CD4-positive, alpha-beta memory T cell (primary cell): ENCODE results near the gene UBFD1. TPM values are rescaled to one million over a fixed set of nuclear protein-coding genes. Genes with fewer than 3 reads are reported as not detected.

Source experiments
- CTCF ChIA-PET: fragments of 350-600 bp; sonication (Branson Sonifier 250); formaldehyde crosslinking; loops from one replicate; lab custom pipeline; 2021; ENCODE audit warnings: inconsistent platforms; ENCODE audit not compliant: partially characterized antibody; lab: Charles Lee
- POLR2A ChIA-PET: fragments of 350-600 bp; sonication (Branson Sonifier 250); formaldehyde crosslinking; loops from one replicate; lab custom pipeline; 2021; ENCODE audit not compliant: partially characterized antibody; lab: Charles Lee
- DNase-seq, 5 donors: peaks; one replicate each; pipeline versions ENCODE4 v3.0.0 to v3.0.0-alpha.2; 2020 to 2022; ENCODE audit warnings: mixed read lengths in 1 of 5
- H3K27ac ChIP-seq: one replicate; pipeline ENCODE4 v1.7.0; 2013; ENCODE audit warnings: low read depth, low read length
- H3K27me3 ChIP-seq: 2 replicates; pipeline ENCODE4 v1.7.0; 2013; ENCODE audit warnings: mild to moderate bottlenecking, low read length, moderate library complexity; ENCODE audit not compliant: insufficient read depth
- H3K36me3 ChIP-seq: 2 replicates; pipeline ENCODE4 v1.7.0; 2013; ENCODE audit warnings: mild to moderate bottlenecking, low read length, moderate library complexity; ENCODE audit not compliant: insufficient read depth
- H3K4me1 ChIP-seq: 2 replicates; pipeline ENCODE4 v1.7.0; 2013; ENCODE audit warnings: mild to moderate bottlenecking, low read length, moderate library complexity; ENCODE audit not compliant: insufficient read depth
- H3K4me3 ChIP-seq, 2 donors: one replicate each; pipeline ENCODE4 v1.7.0; 2013; ENCODE audit warnings: low read length in 2 of 2, mild to moderate bottlenecking in 1 of 2
- H3K9me3 ChIP-seq, 2 donors: one replicate each; pipeline ENCODE4 v1.7.0; 2013; ENCODE audit warnings: low read length in 2 of 2, control low read depth in 1 of 2; ENCODE audit not compliant: control insufficient read depth in 1 of 2
- H3K27ac Mint-ChIP-seq, 7 donors: one replicate each; pipeline ENCODE4 v1.8.0; 2020 to 2021; ENCODE audit warnings: mixed read lengths in 7 of 7, mild to moderate bottlenecking in 6 of 7, inconsistent platforms in 3 of 7, moderate library complexity in 3 of 7
- H3K27me3 Mint-ChIP-seq, 2 donors: one replicate each; pipeline ENCODE4 v1.8.0; 2020 to 2021; ENCODE audit warnings: mixed read lengths in 2 of 2
- H3K36me3 Mint-ChIP-seq, 2 donors: one replicate each; pipeline ENCODE4 v1.8.0; 2020 to 2021; ENCODE audit warnings: mixed read lengths in 2 of 2, inconsistent platforms in 1 of 2, mild to moderate bottlenecking in 1 of 2
- H3K4me1 Mint-ChIP-seq, 4 donors: one replicate each; pipeline ENCODE4 v1.8.0; 2020 to 2021; ENCODE audit warnings: mixed read lengths in 4 of 4, mild to moderate bottlenecking in 1 of 4
- H3K4me3 Mint-ChIP-seq, 8 donors: one replicate each; pipeline ENCODE4 v1.8.0; 2020 to 2021; ENCODE audit warnings: mixed read lengths in 8 of 8, mild to moderate bottlenecking in 7 of 8, moderate library complexity in 6 of 8, inconsistent platforms in 3 of 8
- H3K9me3 Mint-ChIP-seq, 8 donors: one replicate each; pipeline ENCODE4 v1.8.0; 2020 to 2021; ENCODE audit warnings: mixed read lengths in 8 of 8, mild to moderate bottlenecking in 5 of 8, inconsistent platforms in 3 of 8, moderate library complexity in 1 of 8
- intact Hi-C: fragments of 100-400 bp; cut with micrococcal nuclease; formaldehyde crosslinking; loops from one replicate; pipeline ENCODE4 v1.15.1; 2023
- polyA plus RNA-seq, 2 donors: library from polyadenylated mRNA; unstranded; fragments of 300-500 nt; fragmentation: Illumina TruSeq; gene quantifications; one replicate each; pipeline ENCODE4 v1.2.3, GENCODE V29; 2021
- total RNA-seq, 2 experiments: library from RNA; stranded (reverse); gene quantifications; one replicate each; pipeline ENCODE4 v1.2.3, GENCODE V29; 2021

The UBFD1 gene, protein sequence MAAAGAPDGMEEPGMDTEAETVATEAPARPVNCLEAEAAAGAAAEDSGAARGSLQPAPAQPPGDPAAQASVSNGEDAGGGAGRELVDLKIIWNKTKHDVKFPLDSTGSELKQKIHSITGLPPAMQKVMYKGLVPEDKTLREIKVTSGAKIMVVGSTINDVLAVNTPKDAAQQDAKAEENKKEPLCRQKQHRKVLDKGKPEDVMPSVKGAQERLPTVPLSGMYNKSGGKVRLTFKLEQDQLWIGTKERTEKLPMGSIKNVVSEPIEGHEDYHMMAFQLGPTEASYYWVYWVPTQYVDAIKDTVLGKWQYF
- 10 to 100 TPM; 41.0 to 41.2 TPM for total RNA-seq
- polyA plus RNA-seq: 10 to 100 TPM; 11.9 to 15.3 TPM

DNA sequence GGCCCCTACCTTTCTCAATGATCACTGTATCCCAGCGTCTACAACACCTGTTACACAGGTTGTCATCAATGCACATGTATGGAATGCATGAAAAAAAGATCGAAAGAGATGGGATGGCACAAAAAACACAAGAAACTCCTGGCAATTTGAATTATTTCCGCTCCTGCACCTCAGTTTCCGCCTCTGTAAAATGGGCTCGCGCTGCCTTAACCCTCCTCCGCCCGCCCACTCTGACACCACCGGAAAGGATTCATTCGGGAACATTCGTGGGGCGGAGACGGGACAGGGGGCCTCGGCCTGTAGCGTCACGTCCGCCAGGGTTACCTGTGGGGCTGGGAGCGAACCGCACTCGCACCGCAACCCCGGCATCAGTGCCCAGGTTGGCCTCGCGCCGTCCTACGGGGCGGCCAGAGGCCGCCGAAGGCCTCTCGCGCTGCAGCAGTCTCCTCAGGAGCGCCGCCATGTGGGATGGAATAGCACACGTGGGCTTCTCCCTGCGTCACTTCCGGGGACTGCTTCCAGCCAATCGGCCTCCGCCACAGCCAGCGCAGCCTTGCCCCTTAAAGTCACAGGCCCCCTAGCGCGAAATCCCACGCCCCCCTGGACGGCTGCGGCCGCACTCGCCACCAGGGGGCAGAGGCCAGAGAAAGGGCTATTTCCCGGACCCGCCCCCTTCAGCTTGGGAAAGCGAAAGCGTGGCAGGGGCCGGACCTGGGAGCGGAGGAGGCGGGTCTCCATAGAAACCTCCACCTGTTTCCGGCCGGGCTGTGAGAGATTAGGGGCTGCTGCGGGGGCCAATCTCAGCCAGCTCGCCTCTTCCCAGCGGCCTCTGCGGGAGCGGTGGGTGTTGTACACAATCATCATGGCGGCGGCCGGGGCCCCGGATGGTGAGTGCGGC, at the start of gene UBFD1, which contains the start of gene EARS2:
Gene UBFD1 (plus strand): TSS at position 847 of the 898 bp plus-strand sequence. CDS start 16 bp downstream, at position 863.
Gene EARS2 (minus strand): TSS at position 470 of the 898 bp plus-strand sequence. CDS start 7 bp downstream, at position 463.
- ChIA-PET POLR2A (interaction anchor here (0.5 to 2.2 kb wide), 9 partner anchors 17 to 1366 kb away, joined by 3 to 19 read pairs (median 4); partner anchors contain the start of genes COG7, DCTN5, GGA2 and PALB2), CTCF (interaction anchor here (0.5 to 2.0 kb wide), 5 partner anchors 40 to 122 kb away, joined by 4 to 8 read pairs (median 6); no protein-coding TSS in a partner anchor)
- Mint-ChIP-seq H3K27me3 (no peaks in the 10 kb centered on the region), H3K27ac (peak within 1 kb of the TSS; percentile 95 to 98 (median 97)), H3K4me3 (peak within 1 kb of the TSS; percentile 90 to 96 (median 94)), H3K4me1 (peaks cover 19 to 42% (median 31%) of the 10 kb centered on the region in 4 donors), H3K36me3 (peaks cover 1 to 40% of the 10 kb centered on the region in 2 donors), H3K9me3 (no peaks in the 10 kb centered on the region)
- intact Hi-C loops: loop anchor here (1.0 to 2.0 kb wide), 5 partner anchors 39 to 408 kb away; partner anchors contain the start of genes COG7, DCTN5, GGA2 and NDUFAB1
- H3K4me1 ChIP-seq: peaks cover 36% of the 10 kb centered on the region
- DNase-seq: peak; percentile 94 to 97 (median 96)
- peaks cover 33% of the 10 kb centered on the region for H3K36me3 ChIP-seq
- H3K27ac ChIP-seq: peak within 1 kb of the TSS; percentile 86
- peak within 1 kb of the TSS; percentile 90 to 95 for H3K4me3 ChIP-seq
- no peaks in the 10 kb centered on the region for H3K9me3 ChIP-seq
- H3K27me3 ChIP-seq: no peaks in the 10 kb centered on the region

GRCh38 chr16:23508589-23509440, 48.7 kb upstream of the UBFD1 start:
- no peaks in the 10 kb centered on the region for H3K9me3 ChIP-seq
- ChIA-PET POLR2A (interaction anchor here (0.6 to 2.9 kb wide), 6 partner anchors 9 to 162 kb away, joined by 3 to 19 read pairs (median 4); partner anchors contain the start of genes COG7, EARS2 and UBFD1), CTCF (interaction anchor here (0.7 to 2.5 kb wide), 4 partner anchors 47 to 76 kb away, joined by 3 to 7 read pairs (median 5); no protein-coding TSS in a partner anchor)
- Mint-ChIP-seq H3K27ac (peak overlapping the region; percentile 79 to 95 (median 90)), H3K4me3 (peak overlapping the region; percentile 90 to 97 (median 93)), H3K4me1 (peaks cover 41 to 78% (median 59%) of the 10 kb centered on the region in 4 donors), H3K36me3 (peaks cover 0 to 15% of the 10 kb centered on the region in 2 donors), H3K9me3 (no peaks in the 10 kb centered on the region), H3K27me3 (no peaks in the 10 kb centered on the region)
- H3K27ac ChIP-seq: peak overlapping the region; percentile 61
- intact Hi-C loops: no loop called here
- H3K4me3 ChIP-seq: peak overlapping the region; percentile 48 to 63
- no peaks in the 10 kb centered on the region for H3K27me3 ChIP-seq
- H3K36me3 ChIP-seq: no peaks in the 10 kb centered on the region
- H3K4me1 ChIP-seq: peaks cover 51% of the 10 kb centered on the region
- no peak for DNase-seq

GRCh38 chr16:23509441-23509754, 48.1 kb upstream of the UBFD1 start:
- Mint-ChIP-seq H3K36me3 (peaks cover 0 to 15% of the 10 kb centered on the region in 2 donors), H3K4me1 (peaks cover 43 to 78% (median 59%) of the 10 kb centered on the region in 4 donors), H3K27me3 (no peaks in the 10 kb centered on the region), H3K27ac (peak overlapping the region; percentile 71 to 95 (median 90)), H3K4me3 (peak overlapping the region; percentile 90 to 97 (median 93)), H3K9me3 (no peaks in the 10 kb centered on the region)
- intact Hi-C loops: no loop called here
- H3K36me3 ChIP-seq: no peaks in the 10 kb centered on the region
- peak overlapping the region; percentile 48 to 63 for H3K4me3 ChIP-seq
- CTCF ChIA-PET: interaction anchor here (0.7 to 2.5 kb wide), 4 partner anchors 47 to 76 kb away, joined by 3 to 7 read pairs (median 4); no protein-coding TSS in a partner anchor
- peaks cover 51% of the 10 kb centered on the region for H3K4me1 ChIP-seq
- H3K9me3 ChIP-seq: no peaks in the 10 kb centered on the region
- POLR2A ChIA-PET: interaction anchor here (0.8 to 2.9 kb wide), 10 partner anchors 10 to 87 kb away, joined by 3 to 19 read pairs (median 4); partner anchors contain the start of genes COG7, EARS2, NDUFAB1 and UBFD1
- no peaks in the 10 kb centered on the region for H3K27me3 ChIP-seq
- peak overlapping the region; percentile 61 for H3K27ac ChIP-seq
- DNase-seq: no peak

- peaks cover 51% of the 10 kb centered on the region for H3K4me1 ChIP-seq
- peak; percentile 39 to 66 (median 44) for DNase-seq
- peaks cover 0 to 12% of the 10 kb centered on the region in 2 donors for H3K36me3 Mint-ChIP-seq
- no peaks in the 10 kb centered on the region for H3K27me3 ChIP-seq
- H3K27ac Mint-ChIP-seq: peak overlapping the region; percentile 71 to 95 (median 87)
- H3K36me3 ChIP-seq: no peaks in the 10 kb centered on the region
- ChIA-PET POLR2A (interaction anchor here (0.8 to 2.9 kb wide), 10 partner anchors 10 to 87 kb away, joined by 3 to 19 read pairs (median 4); partner anchors contain the start of genes COG7, EARS2, NDUFAB1 and UBFD1), CTCF (interaction anchor here (1.1 to 2.5 kb wide), 3 partner anchors 46 to 74 kb away, joined by 3 to 7 read pairs (median 5); no protein-coding TSS in a partner anchor)
- no peaks in the 10 kb centered on the region for H3K9me3 ChIP-seq
- intact Hi-C loops: loop anchor here (1.0 kb wide), 2 partner anchors 48 to 56 kb away; partner anchors contain the start of genes COG7, EARS2 and UBFD1
- peaks cover 43 to 78% (median 59%) of the 10 kb centered on the region in 4 donors for H3K4me1 Mint-ChIP-seq
- H3K9me3 Mint-ChIP-seq: no peaks in the 10 kb centered on the region
- peak overlapping the region; percentile 90 to 97 (median 93) for H3K4me3 Mint-ChIP-seq
- H3K27ac ChIP-seq: peak overlapping the region; percentile 61
- no peaks in the 10 kb centered on the region for H3K27me3 Mint-ChIP-seq
- peak overlapping the region; percentile 48 to 63 for H3K4me3 ChIP-seq
Measured at GRCh38 chr16:23509782-23510163, 47.8 kb upstream of the UBFD1 start.

DNA sequence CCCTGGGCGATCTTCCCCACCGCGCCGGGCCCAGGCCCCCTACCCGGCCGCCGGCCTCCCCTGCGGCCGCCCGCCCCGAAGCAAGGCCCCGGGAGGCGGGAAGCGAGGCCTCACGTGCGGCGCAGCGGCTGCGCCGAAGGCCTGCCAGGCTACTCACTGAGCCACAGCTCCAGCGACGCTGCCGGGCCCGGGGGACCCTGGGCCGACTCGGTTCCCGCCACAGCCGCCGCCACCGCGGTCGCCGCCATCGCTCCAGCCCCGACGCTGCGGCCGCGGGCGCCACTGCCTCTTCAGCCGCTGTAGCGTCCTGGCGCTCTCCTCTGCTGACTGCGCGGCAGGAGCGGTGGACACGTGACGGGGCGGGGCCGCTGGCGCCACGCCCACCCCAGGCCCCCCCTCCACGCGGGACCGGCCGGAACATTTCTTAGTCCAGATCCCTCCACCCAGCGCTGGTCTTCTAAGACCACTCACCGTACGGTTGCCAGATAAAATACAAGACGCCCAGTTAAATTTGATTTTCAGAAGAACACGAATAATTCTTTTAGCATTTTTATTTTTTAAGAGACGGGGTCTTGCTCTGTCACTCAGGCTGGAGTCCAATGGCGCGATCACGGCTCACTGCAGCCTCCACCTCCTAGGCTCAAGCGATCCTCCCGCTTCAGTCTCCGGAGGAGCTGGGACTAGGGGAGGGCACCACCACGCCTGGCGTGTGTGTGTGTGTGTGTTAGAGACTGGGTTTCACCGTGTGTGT, 47.2 kb upstream of the UBFD1 start, which contains the start of gene GGA2:
Gene GGA2 (minus strand): TSS at position 331 of the 751 bp plus-strand sequence. CDS start 83 bp downstream, at position 248.
- Mint-ChIP-seq H3K4me1 (peaks cover 44 to 78% (median 59%) of the 10 kb centered on the region in 4 donors), H3K9me3 (no peaks in the 10 kb centered on the region), H3K36me3 (peaks cover 0 to 9% of the 10 kb centered on the region in 2 donors), H3K4me3 (peak within 1 kb of the TSS; percentile 90 to 97 (median 94)), H3K27ac (peak within 1 kb of the TSS; percentile 71 to 95 (median 90)), H3K27me3 (no peaks in the 10 kb centered on the region)
- H3K27ac ChIP-seq: peak within 1 kb of the TSS; percentile 61
- intact Hi-C loops: loop anchor here (1.0 kb wide), 2 partner anchors 47 to 57 kb away; partner anchors contain the start of genes COG7, EARS2 and UBFD1
- DNase-seq: peak; percentile 68 to 78 (median 73)
- H3K9me3 ChIP-seq: no peaks in the 10 kb centered on the region
- peaks cover 51% of the 10 kb centered on the region for H3K4me1 ChIP-seq
- H3K27me3 ChIP-seq: no peaks in the 10 kb centered on the region
- CTCF ChIA-PET: interaction anchor here (1.1 to 2.5 kb wide), 3 partner anchors 46 to 74 kb away, joined by 3 to 7 read pairs (median 5); no protein-coding TSS in a partner anchor
- POLR2A ChIA-PET: interaction anchor here (0.7 to 2.9 kb wide), 10 partner anchors 11 to 86 kb away, joined by 3 to 19 read pairs (median 4); partner anchors contain the start of genes EARS2, NDUFAB1 and UBFD1
- H3K36me3 ChIP-seq: no peaks in the 10 kb centered on the region
- H3K4me3 ChIP-seq: peak within 1 kb of the TSS; percentile 63 to 75
